Cardiac septum (tissue), 1 donor: ENCODE data around the gene ZFYVE28. TPM values are rescaled to one million over a fixed set of nuclear protein-coding genes. Genes with fewer than 3 reads are reported as not detected.
A peak's percentile ranks its signal among the peaks of the same experiment; 100 is the strongest.
"Not testable (repeated sequence)": the region's sequence is repeated elsewhere in the genome, so short reads cannot be mapped to it uniquely, and the experiment has no call there.

ENCODE experiments used
- DNase-seq: peaks from one replicate; pipeline ENCODE4 v3.0.0-alpha.2; 2020; ENCODE audit warnings: low spot score
- intact Hi-C: fragments of 100-400 bp; cut with DNase I; formaldehyde crosslinking; loops from one replicate; pipeline ENCODE4 v1.14.0; 2022
- total RNA-seq: library from RNA; stranded (reverse); fragmentation: NEBNext Ultra II Directional; extraction: Animal tissue kit (Norgen Biotek cat#: 25700); gene quantifications from one replicate; pipeline ENCODE4 v1.2.1, GENCODE V29; 2021
- donor health status: DM: no; HTN: no; CAD: no.

Gene ZFYVE28
- total RNA-seq, 1 donor from 2014 or later: 4.4 TPM

- DNase-seq, intact Hi-C loops: not testable (repeated sequence)
Observed at GRCh38 chr4:2380589-2380988, 37.9 kb downstream of the ZFYVE28 start.

DNA sequence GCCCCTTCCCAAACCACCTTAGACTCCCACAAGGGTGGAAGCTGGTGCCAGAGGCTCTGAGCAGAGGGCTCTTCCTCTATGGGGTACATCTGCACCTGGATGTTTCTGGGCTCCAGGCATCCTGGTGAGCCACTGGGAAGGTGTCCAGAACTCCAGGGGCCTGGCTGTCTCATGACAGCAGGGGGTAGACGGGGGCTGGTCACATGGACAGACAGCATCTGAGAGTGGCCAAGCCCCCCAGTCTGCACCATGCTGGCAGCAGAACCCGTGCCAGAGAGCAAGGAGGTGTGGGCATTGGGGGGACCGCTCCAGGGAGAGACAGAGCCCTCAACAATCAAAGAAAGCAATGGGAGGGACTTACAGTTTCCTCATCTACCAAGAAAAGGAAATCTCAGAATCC is 39.5 kb downstream of the ZFYVE28 start:
- no peak for DNase-seq
- intact Hi-C loops: no loop called here

DNA sequence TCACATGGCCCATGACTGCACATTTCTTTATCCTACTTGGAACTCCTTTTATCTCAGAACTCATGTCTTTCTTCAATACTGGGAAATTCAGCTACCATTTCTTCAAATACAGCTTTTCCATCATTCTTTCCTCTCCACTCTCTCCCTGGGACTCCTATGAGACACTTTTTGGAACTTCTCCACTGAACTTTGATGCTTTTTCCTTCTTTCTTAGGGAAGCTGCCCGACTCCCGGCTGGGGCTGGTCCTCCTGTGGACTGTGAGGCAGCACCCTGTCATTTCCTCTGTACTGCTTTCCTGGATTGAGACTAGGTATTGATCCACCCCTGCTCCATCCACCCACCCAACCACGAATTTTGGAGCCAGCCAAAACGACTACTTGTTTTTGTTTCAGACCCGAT is 40.0 kb downstream of the ZFYVE28 start:
- intact Hi-C loops: no loop called here
- no peak for DNase-seq

GRCh38 chr4:2377241-2377640 is 41.2 kb downstream of the ZFYVE28 start:
- intact Hi-C loops: no loop called here
- no peak for DNase-seq

- DNase-seq: no peak
- intact Hi-C loops: no loop called here
Observed at GRCh38 chr4:2375427-2375826, 43.0 kb downstream of the ZFYVE28 start.

- intact Hi-C loops: no loop called here
- no peak for DNase-seq
Observed at GRCh38 chr4:2373532-2373931, 44.9 kb downstream of the ZFYVE28 start.

- intact Hi-C loops: no loop called here
Observed at GRCh38 chr4:2372488-2373030, 45.9 kb downstream of the ZFYVE28 start.

GRCh38 chr4:2371765-2372487 is 46.5 kb downstream of the ZFYVE28 start:
- no peak for DNase-seq
- intact Hi-C loops: no loop called here

More at GRCh38 chr4:2372488-2373030, 45.9 kb downstream of the ZFYVE28 start:
- no peak for DNase-seq

DNA sequence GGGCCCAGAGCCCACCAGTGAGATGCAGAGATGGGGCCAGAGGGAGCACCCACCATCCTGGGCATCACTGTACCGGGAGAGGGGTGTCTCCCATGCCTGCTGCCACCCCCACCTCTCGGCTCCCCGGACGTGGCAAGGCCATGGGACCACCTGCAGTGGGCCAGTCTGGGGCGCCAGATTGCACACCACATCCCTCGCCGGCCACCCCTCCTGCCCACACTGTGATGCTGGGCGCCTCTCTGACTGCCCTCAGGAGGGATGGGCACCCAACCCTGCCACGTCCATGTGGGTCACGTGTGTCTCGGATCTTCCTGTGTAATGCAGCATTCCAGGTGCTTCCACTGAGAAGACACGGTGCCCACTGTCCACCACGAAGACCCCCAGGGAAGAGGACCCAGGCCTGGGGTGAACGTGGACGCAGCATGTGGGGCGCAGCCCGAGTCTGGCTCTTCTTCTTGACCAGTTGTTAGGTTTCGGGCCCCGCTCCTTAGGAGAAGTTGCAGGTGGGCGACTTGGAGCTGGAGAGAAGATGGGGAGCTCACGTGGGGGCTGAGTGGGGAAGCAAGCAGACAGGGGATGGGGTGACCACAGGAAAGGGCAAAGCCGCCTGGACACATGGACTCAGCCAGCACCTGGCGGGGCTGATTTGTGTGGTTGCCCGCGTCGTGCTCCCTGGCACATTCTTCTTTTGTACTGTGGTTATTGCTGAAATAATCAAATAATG is 47.7 kb downstream of the ZFYVE28 start:
- intact Hi-C loops: no loop called here
- DNase-seq: no peak

DNA sequence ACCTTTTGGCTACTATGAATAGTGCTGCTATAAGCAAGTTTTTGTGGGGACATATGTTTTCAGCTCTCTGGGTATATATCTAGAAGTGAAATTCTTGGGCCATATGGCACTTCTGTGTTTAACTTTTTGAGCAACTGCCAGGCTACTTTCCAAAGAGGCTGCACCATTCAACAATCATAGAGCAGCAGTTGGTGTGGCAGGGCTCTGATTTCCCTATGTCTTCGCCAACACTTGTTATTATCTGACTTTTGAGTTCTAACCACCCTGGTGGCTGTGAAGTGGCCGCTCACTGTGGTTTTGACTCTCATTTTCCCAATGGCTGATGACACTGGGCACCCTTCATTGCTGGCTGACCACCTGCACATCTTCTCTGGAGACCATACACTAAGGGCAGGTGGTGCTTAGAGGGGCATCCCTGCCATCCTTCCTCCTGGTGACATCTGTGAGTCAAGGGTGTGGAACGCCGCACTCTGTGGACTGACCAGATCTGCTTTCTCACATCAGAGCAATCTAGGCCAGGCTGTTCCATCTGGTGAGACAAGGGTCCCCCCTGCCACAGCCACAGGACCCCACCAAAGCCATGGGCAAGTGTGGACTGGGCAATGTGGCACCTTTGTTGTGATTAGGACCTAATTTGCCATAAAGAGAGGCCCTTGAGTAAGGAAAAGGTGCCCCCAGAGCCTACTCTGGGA is 49.6 kb downstream of the ZFYVE28 start:
- intact Hi-C loops: no loop called here
- no peak for DNase-seq

GRCh38 chr4:2367626-2368025 is 50.8 kb downstream of the ZFYVE28 start:
- intact Hi-C loops: no loop called here

DNA sequence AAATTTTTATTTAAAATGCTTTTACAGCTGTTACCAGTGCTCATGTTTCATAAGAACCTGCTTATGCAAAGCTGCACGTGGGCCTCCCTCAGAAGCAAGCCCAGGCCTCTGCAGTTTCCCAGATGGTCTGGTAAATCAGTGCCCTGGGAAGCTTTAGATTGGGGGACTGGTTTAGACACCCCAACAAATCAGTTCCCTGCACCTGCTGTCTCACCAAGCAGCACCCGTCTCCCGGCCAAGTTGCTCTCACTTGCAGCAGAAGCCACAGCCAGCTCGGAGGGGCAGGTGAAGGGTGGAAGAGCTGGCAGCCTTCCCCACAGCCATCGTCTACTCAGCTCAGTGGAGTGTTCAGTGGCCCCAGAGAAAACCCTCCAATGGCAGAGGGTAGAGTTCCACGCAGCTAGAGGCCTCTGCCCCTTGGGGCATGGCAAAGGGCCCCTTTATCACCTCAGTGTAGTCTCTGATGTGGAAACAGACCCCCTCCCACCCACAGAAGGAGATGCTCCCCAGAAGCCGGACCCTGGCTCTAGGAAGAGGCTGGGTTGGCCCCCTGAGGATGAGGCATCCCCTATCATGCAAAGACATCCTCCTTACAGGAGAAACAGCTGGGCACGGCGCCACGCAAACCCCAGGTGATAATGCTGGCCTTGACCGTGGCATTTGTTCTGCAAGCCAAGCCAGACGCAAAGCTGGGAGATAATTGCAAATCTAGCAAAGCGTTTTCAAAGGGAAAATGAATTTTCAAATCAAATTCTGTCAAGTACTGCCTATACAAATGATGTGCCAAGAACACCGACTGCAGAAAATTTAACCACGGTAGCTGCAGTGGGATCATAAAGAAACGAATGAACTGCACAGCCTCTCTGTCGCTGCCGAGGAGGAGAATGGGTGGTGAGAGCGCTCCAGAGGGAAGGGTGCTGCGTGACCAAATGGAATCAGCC is 51.9 kb downstream of the ZFYVE28 start:
- no peak for DNase-seq
- intact Hi-C loops: no loop called here

More at GRCh38 chr4:2367626-2368025, 50.8 kb downstream of the ZFYVE28 start:
- no peak for DNase-seq

DNA sequence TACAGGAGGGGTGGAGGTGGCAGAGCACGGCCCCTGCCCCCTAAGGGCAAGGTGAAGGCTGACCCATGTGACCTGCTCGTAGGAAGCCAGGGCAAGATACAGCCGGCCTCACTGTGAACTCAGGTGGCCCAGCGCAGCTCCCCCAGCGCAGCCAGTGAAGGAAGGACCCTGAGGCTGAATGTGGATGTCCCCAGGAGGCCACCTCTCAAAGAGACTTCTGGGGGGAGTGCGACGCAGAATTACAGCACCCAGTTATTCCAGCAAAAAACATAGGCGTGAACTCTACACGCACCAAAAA is 52.6 kb downstream of the ZFYVE28 start:
- DNase-seq: no peak
- intact Hi-C loops: no loop called here

DNA sequence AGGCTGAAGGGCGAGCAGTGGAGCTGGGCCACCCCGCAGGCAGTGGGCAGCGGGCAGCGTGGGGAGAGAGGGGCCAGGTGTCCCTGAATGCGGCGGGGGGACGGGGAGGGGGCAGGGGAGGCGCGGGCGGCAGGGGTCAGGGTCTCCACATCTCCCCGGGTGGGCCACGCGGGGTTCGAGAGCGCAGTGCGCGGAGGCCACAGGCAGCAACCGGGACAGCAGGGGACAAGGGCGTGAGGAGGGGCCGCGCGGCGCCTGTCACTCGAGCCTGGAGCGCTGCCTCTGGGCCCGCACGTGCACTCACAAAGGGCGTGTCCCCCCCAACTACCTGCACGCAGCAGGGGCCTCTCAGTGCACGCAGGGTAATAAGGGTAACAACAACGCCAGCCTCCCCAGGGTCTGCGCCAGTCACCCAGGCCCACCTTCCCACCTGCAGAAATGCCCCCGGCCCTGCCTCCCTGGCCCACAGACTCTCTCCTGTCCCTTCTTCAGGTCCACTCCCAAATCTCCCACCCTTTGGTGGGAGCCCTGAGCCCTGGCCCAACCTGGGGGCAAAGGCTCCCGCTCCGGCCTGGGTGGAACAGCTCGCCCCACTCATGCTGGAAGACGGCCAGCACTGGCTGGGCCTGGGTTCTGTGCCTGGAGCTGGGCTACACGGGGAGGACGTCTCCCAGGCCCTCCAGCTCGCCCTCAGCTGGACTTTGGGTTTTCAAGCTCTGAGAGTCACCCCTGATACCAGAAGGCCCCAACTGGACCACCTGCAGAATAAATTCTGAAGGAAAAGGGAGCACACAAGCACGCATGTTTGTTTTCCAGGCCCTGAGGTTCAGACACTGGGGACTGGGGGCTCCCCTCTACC is 53.2 kb downstream of the ZFYVE28 start:
- intact Hi-C loops: no loop called here
- no peak for DNase-seq

GRCh38 chr4:2364654-2365053 is 53.8 kb downstream of the ZFYVE28 start:
- DNase-seq: peak; percentile 76
- intact Hi-C loops: no loop called here

DNA sequence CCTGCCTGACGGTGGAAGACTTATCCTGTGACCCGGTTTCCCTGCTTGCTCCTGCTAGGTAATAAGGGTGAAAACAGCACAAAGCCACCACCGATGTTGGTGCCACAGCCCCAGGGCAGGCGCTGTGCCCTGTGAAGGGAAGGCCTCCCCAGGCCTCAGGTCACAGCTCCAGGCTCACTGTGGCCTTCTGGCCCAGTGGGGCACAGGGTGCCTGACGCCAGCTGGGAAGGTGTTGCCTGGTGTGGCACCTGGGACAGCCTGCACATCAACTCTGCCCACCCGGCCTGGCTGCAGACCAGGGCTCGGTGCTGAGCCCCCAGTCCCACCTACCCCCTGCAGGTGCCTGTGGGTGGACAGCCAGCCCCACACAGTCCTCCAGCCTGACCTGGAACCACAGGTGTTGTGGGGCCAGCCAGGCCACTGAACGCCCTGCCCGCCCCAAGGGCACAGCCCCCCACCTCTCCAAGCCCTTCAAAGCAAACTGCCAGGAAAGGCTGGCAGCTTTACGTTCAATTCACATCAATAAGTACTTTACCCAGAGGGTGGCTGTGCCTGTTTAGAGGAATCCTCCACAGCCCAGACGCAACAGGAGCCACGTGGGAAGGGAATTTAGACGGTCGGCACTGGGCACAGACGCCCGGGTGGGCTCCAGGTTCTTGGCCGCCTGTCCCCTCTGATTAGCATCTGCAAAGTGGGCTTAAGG is 54.3 kb downstream of the ZFYVE28 start:
- intact Hi-C loops: no loop called here
- no peak for DNase-seq

DNA sequence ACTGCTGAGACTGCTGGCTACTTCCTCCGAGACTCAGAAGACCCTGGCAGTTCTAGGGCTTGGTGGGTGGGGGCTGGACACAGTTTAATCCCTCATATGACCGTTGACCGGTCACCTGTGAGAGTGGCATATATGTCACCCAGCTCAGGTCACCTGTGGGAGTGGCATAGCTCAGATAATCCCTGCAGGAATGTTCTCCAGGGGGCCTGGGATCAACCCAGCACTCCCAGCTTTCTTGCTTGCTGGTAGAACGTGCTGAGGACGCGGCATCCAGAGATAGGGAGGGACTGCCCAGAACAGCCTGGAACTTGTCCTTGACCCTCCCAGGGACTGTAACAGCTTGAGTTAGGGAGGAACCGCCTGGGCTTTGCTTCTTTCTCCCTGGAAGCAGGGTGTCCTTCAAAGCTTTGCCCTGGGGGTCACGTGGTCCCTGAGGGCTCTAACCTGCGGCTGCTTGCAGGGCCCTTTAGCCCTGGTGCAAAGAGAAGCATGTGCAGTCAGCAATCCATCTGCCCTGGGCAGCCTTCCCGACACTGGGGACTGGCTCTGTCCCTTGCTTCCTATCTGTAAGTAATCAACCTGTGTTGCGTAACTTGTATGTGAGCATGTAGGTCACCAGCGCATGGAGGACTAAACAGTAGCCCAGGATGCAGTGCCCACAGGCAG is 55.3 kb downstream of the ZFYVE28 start:
- DNase-seq: no peak
- intact Hi-C loops: no loop called here
